ENCODE measurements around the gene CCDC141. TPM values are rescaled to one million over a fixed set of nuclear protein-coding genes. Genes with fewer than 3 reads are reported as not detected.

Gene CCDC141
- total RNA-seq, 1 donor from 2014 or later: not detected

GRCh38 chr2:178819147-178819875 lies 230.6 kb downstream of the CCDC141 start:
- Histone ChIP-seq H3K4me3 (ENCODE audit: low read depth, low read length) (no peak overlapping the region), H3K27me3 (ENCODE audit: control insufficient read depth, insufficient read depth, low read length) (no peaks in the 10 kb centered on the region), H3K36me3 (ENCODE audit: control insufficient read depth, insufficient read depth, low read length) (no peaks in the 10 kb centered on the region)
- no peak for DNase-seq (ENCODE audit: low read depth)
- TF ChIP-seq CTCF (IDR thresholded peaks at IDR 0.05; ENCODE audit: insufficient read depth, low read length, poor library complexity, severe bottlenecking): no peak

- DNase-seq (ENCODE audit: low read depth): no peak
- TF ChIP-seq CTCF (IDR thresholded peaks at IDR 0.05; ENCODE audit: insufficient read depth, low read length, poor library complexity, severe bottlenecking): no peak
- H3K4me3 ChIP-seq (ENCODE audit: low read depth, low read length): no peak overlapping the region
- no peaks in the 10 kb centered on the region for H3K36me3 ChIP-seq (ENCODE audit: control insufficient read depth, insufficient read depth, low read length)
- no peaks in the 10 kb centered on the region for H3K27me3 ChIP-seq (ENCODE audit: control insufficient read depth, insufficient read depth, low read length)
Measured at GRCh38 chr2:178811901-178812300, 238.0 kb downstream of the CCDC141 start.

GRCh38 chr2:178811045-178811444 lies 238.9 kb downstream of the CCDC141 start:
- Histone ChIP-seq H3K27me3 (ENCODE audit: control insufficient read depth, insufficient read depth, low read length) (no peaks in the 10 kb centered on the region), H3K4me3 (ENCODE audit: low read depth, low read length) (no peak overlapping the region), H3K36me3 (ENCODE audit: control insufficient read depth, insufficient read depth, low read length) (no peaks in the 10 kb centered on the region)
- TF ChIP-seq CTCF (IDR thresholded peaks at IDR 0.05; ENCODE audit: insufficient read depth, low read length, poor library complexity, severe bottlenecking): no peak
- no peak for DNase-seq (ENCODE audit: low read depth)

- no peak for DNase-seq (ENCODE audit: low read depth)
- Histone ChIP-seq H3K36me3 (ENCODE audit: control insufficient read depth, insufficient read depth, low read length) (no peaks in the 10 kb centered on the region), H3K27me3 (ENCODE audit: control insufficient read depth, insufficient read depth, low read length) (no peaks in the 10 kb centered on the region), H3K4me3 (ENCODE audit: low read depth, low read length) (no peak overlapping the region)
- TF ChIP-seq CTCF (IDR thresholded peaks at IDR 0.05; ENCODE audit: insufficient read depth, low read length, poor library complexity, severe bottlenecking): no peak
Measured at GRCh38 chr2:178810422-178810821, 239.5 kb downstream of the CCDC141 start.

- Histone ChIP-seq H3K4me3 (ENCODE audit: low read depth, low read length) (no peak within 1 kb of the TSS), H3K27me3 (ENCODE audit: control insufficient read depth, insufficient read depth, low read length) (no peaks in the 10 kb centered on the region), H3K36me3 (ENCODE audit: control insufficient read depth, insufficient read depth, low read length) (no peaks in the 10 kb centered on the region)
- no peak for TF ChIP-seq CTCF (IDR thresholded peaks at IDR 0.05; ENCODE audit: insufficient read depth, low read length, poor library complexity, severe bottlenecking)
- DNase-seq (ENCODE audit: low read depth): no peak
Measured at GRCh38 chr2:178807227-178808008, 242.5 kb downstream of the CCDC141 start, which contains the start of gene TTN. TSS of gene TTN (minus strand) at chr2:178807423. CDS start at chr2:178804642, 2,781 bp downstream.

All from kidney epithelial cell (primary cell).